GM18951 (cell line): ENCODE measurements around the gene LINGO4.

ENCODE experiments used
- POLR2A ChIP-seq: IDR thresholded peaks from 4 replicates; pipeline ENCODE4 v1.6.1; 2011; ENCODE audit warnings: mild to moderate bottlenecking; ENCODE audit not compliant: insufficient read length, insufficient read depth; ENCODE audit errors: extremely low read depth
- in situ Hi-C: fragments of 300-500 bp; cut with MboI; formaldehyde crosslinking; loops from one replicate; pipeline ENCODE4 v1.12.0; 2022; ENCODE audit warnings: low sequenced_read_pairs, mixed read lengths, inconsistent platforms; ENCODE audit not compliant: unreplicated experiment

Gene LINGO4

GRCh38 chr1:151816548-151817352, 11.5 kb upstream of the LINGO4 start:
- in situ Hi-C loops = no loop called here
- no peak for TF ChIP-seq POLR2A

DNA sequence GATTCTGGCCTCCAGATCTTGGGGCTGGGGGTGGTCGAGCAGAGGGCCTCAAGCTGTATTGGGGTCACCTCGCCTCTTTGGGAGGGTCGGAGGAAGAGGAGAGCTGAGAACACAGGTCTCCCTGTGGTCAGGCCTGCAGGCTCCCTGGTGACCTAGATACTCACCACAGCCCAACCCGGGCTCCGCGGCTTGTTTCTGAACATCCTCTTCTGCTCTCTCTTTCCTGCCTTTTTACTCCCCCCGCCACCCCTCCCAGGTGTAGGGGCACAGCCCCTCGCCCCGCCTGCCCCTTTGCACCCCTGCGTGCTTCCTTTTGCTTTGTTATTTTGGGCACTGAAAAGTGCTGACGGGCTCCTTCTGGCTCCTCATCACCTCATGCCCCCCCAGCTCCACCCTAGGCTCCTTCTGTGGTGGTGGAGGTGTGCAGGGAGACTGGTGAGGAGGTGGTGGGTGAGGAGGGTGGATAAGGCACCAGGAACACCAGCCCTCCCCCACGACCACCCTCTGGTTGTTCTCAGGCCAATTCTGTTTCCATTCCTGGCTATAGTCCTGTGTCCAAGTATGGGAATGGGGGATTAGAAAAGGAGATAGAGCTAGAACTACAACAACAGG, 10.6 kb upstream of the LINGO4 start:
- in situ Hi-C loops = no loop called here
- TF ChIP-seq POLR2A = no peak

GRCh38 chr1:151814971-151815545, 9.8 kb upstream of the LINGO4 start:
- in situ Hi-C loops = no loop called here
- TF ChIP-seq POLR2A = no peak

DNA sequence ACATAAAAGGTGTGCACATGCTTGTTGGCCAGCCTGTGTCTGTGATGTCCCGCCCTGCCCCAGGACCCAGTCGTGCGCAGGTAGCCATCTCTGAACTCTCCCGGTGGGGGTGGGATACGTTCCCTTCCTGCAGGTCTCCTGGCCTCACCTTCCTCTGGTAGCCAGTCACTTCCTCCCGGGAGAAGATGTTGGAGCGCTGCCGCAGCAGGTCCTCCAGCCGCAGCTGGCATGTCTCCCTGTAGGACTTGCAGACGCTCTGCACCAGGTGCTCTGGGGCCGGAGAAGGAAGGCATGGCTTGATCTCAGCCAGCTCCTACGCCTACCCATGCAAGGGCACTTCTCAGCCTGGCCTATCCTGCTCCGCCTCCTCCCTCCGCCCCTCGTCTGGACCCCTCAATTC, 9.2 kb upstream of the LINGO4 start:
- no peak for TF ChIP-seq POLR2A
- in situ Hi-C loops = no loop called here

DNA sequence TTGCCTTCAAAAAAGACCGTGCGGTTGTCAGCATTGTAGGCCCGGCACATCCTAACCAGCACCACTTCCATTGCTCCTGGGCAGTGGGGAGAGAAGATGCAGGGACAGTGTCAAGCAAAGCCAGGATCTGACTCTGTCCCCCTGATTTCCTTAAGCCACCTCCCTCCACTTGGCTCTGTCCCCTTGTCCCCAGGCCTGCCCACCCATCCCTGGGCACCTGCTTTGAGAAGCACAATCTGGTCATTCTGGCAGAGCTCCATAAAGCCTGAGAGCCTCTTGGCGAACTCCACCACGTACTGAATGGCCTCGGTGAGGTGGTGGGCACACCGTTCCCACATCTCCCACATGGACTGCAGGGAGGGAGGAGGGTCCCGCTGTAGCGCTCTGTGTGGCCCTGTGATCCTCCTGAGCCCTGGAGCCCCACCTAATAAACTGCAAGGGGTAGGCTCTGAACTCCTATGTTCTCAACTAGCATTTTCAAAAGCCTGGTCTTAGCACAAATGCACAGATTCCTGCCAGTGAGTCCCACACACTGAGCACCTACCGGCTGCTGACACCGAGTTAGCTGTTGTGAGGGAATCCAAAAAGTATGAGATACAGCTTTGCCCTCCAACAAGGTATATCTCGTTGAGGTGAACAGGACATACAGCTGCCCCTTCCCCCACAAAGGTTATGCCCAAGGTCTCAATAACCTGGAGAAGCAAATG, 8.2 kb upstream of the LINGO4 start:
- in situ Hi-C loops = no loop called here
- no peak for TF ChIP-seq POLR2A

- TF ChIP-seq POLR2A = no peak
- in situ Hi-C loops = no loop called here
Measured at GRCh38 chr1:151811181-151811580, 6.0 kb upstream of the LINGO4 start.

GRCh38 chr1:151809985-151810556, 4.9 kb upstream of the LINGO4 start:
- in situ Hi-C loops = no loop called here
- no peak for TF ChIP-seq POLR2A

GRCh38 chr1:151809290-151809984, 4.2 kb upstream of the LINGO4 start:
- TF ChIP-seq POLR2A = no peak
- in situ Hi-C loops = no loop called here

GRCh38 chr1:151807766-151808165, 2.5 kb upstream of the LINGO4 start:
- in situ Hi-C loops = no loop called here
- TF ChIP-seq POLR2A = no peak

DNA sequence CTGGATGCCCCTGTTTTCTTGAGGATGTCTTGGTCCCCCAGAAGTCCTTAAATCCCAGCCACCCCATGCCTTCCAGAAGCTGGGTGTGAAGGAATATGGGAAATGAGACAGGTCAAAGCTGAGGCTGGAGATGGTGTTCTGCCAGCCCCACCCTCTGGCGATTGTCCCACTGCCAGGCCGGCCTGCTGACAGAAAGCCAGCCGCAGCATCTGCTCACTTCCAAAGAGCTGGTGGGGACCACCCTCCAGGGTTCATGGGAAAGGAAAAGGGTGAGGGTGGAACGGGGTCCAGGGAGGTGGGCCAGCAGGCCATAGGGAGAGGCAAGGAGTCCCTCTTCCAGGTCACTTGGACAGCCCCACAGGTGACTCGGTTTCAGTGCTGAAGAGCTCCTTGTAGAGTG, 1.9 kb upstream of the LINGO4 start:
- no peak for TF ChIP-seq POLR2A

GRCh38 chr1:151806170-151806569, 951 bp upstream of the LINGO4 start:
- TF ChIP-seq POLR2A = no peak
- in situ Hi-C loops = no loop called here

More for the DNA sequence above, 1.9 kb upstream of the LINGO4 start:
- in situ Hi-C loops = no loop called here

GRCh38 chr1:151803915-151804314, 1.3 kb downstream of the LINGO4 start:
- in situ Hi-C loops = no loop called here
- no peak for TF ChIP-seq POLR2A
